GM12872 (cell line): ENCODE measurements around the gene BLCAP.

Experiments
- CTCF ChIP-seq: IDR thresholded peaks from 3 replicates; pipeline ENCODE4 v1.5.1; 2011; ENCODE audit warnings: low read depth, mild to moderate bottlenecking, low read length, moderate library complexity; ENCODE audit not compliant: insufficient read depth

Gene BLCAP

GRCh38 chr20:37562695-37563480 lies 35.2 kb upstream of the BLCAP start:
- no peak for TF ChIP-seq CTCF

- TF ChIP-seq CTCF = no peak
Measured at GRCh38 chr20:37560629-37561028, 33.0 kb upstream of the BLCAP start.

GRCh38 chr20:37559312-37560027 lies 31.8 kb upstream of the BLCAP start:
- no peak for TF ChIP-seq CTCF

GRCh38 chr20:37558779-37559178 lies 31.1 kb upstream of the BLCAP start:
- TF ChIP-seq CTCF = no peak

GRCh38 chr20:37558306-37558705 lies 30.6 kb upstream of the BLCAP start:
- TF ChIP-seq CTCF = no peak

- TF ChIP-seq CTCF = no peak
Measured at GRCh38 chr20:37556538-37556937, 28.9 kb upstream of the BLCAP start.

GRCh38 chr20:37552415-37552814 lies 24.7 kb upstream of the BLCAP start:
- TF ChIP-seq CTCF = no peak
